Endothelial cell (in vitro differentiated cells): ENCODE measurements around the gene NUDT5. TPM values are rescaled to one million over a fixed set of nuclear protein-coding genes. Genes with fewer than 3 reads are reported as not detected.

Source experiments
- DNase-seq: peaks from one replicate; pipeline ENCODE4 v3.0.0; 2021; ENCODE audit warnings: low spot score
- H3K27ac Mint-ChIP-seq: one replicate; pipeline ENCODE4 v1.8.0; 2021; ENCODE audit warnings: mixed read lengths, inconsistent platforms; ENCODE audit not compliant: unreplicated experiment
- H3K27me3 Mint-ChIP-seq: one replicate; pipeline ENCODE4 v1.8.0; 2021; ENCODE audit warnings: mild to moderate bottlenecking, moderate library complexity, mixed read lengths, inconsistent platforms; ENCODE audit not compliant: unreplicated experiment
- H3K36me3 Mint-ChIP-seq: one replicate; pipeline ENCODE4 v1.8.0; 2021; ENCODE audit warnings: mild to moderate bottlenecking, low read depth, mixed read lengths, inconsistent platforms; ENCODE audit not compliant: unreplicated experiment
- H3K4me1 Mint-ChIP-seq: one replicate; pipeline ENCODE4 v1.8.0; 2021; ENCODE audit warnings: mild to moderate bottlenecking, mixed read lengths, inconsistent platforms; ENCODE audit not compliant: unreplicated experiment
- H3K4me3 Mint-ChIP-seq: one replicate; pipeline ENCODE4 v1.8.0; 2021; ENCODE audit warnings: mild to moderate bottlenecking, mixed read lengths, inconsistent platforms; ENCODE audit not compliant: unreplicated experiment
- H3K9me3 Mint-ChIP-seq: one replicate; pipeline ENCODE4 v1.8.0; 2021; ENCODE audit warnings: mixed read lengths, inconsistent platforms; ENCODE audit not compliant: unreplicated experiment
- CTCF ChIP-seq: fragments of 200-600 bp; sonication (generic); IDR thresholded peaks from one replicate; pipeline ENCODE4 v1.5.0; 2021; ENCODE audit warnings: antibody characterized with exemption; ENCODE audit not compliant: unreplicated experiment
- total RNA-seq: library from RNA; stranded (reverse); fragmentation: NEBNext Ultra II Directional; extraction: Animal tissue kit (Norgen Biotek cat#: 25700); gene quantifications from one replicate; pipeline ENCODE4 v1.2.1, GENCODE V29; 2021; ENCODE audit not compliant: unreplicated experiment

Gene NUDT5
- total RNA-seq, 1 donor from 2014 or later = 61.8 TPM

GRCh38 chr10:12225444-12225843 is 29.8 kb upstream of the NUDT5 start:
- Mint-ChIP-seq H3K27ac (no peak overlapping the region), H3K9me3 (no peaks in the 10 kb centered on the region), H3K4me3 (peak overlapping the region; percentile 80), H3K36me3 (peaks cover 38% of the 10 kb centered on the region), H3K27me3 (no peaks in the 10 kb centered on the region), H3K4me1 (peaks cover 2% of the 10 kb centered on the region)
- no peak for DNase-seq
- TF ChIP-seq CTCF = no peak

DNA sequence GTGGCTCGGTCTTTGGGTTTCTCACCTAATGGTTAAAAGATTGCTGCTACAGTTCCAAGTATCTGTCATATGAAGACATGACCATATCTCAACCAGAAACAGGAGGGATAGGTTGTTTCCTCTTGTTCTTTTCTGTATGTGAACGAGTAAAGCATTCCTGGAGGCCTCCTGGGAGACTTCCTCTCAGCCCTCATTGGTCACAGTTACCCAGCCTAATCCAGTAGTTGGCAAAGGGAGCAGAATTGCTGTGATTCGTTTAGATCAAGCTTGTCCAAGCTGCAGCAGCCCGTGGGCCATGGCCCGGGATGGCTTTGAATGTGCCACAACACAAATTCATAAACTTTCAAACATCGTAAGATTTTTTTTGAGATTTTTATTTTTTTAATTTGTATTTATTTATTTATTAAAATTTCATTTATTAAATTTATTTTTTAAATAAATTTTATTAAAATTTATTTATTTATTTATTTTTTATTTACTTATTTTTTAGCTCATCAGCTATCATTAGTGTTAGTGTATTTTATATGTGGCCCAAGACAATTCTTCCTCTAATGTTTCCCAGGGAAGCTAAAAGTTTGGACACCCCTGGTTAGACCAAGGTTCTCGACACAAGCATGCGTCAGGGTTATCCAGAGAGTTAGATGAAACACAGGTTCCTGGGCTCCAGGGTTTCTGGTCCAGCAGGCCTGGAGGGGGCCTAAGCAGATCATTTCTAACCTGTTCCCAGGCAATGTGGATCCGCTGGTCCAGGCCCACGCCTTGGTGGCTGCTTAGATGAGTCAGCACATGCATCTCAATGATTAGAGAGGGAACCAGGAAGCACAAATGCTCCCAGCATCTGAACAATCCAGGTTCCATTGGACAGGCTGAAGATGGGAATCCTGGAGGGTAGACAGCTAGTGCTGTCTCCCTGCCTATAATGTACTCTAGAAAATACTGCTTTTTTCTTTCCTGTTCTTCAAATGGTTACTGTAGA is 25.9 kb upstream of the NUDT5 start:
- no peak for DNase-seq
- H3K4me3 Mint-ChIP-seq = no peak overlapping the region
- TF ChIP-seq CTCF = no peak
- peak overlapping the region; percentile 42 for H3K27ac Mint-ChIP-seq
- no peaks in the 10 kb centered on the region for H3K9me3 Mint-ChIP-seq
- no peaks in the 10 kb centered on the region for H3K27me3 Mint-ChIP-seq
- peaks cover 44% of the 10 kb centered on the region for H3K36me3 Mint-ChIP-seq
- peaks cover 2% of the 10 kb centered on the region for H3K4me1 Mint-ChIP-seq

DNA sequence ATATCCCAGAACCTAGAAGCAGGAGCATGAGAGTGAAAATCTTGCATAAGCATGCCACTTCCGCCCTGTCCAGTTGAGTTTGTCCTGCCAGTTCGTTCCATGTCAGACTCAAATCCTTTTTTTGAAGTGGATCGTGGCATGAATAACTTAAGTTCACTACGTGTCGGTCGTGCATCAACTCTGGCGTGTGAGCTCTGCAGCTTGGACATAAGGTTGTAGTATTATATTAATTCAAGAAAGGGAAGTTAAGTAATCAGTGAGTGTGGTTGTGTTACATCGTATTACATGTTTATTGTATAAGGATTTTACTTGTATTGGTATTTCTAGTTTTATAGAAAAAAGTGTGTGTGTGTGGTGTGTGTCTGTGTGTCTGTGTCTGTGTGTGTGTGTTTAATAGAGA is 23.3 kb upstream of the NUDT5 start:
- TF ChIP-seq CTCF = no peak
- Mint-ChIP-seq H3K36me3 (peaks cover 30% of the 10 kb centered on the region), H3K4me1 (peaks cover 7% of the 10 kb centered on the region), H3K9me3 (no peaks in the 10 kb centered on the region), H3K27me3 (no peaks in the 10 kb centered on the region), H3K27ac (no peak overlapping the region), H3K4me3 (peak overlapping the region; percentile 38)
- DNase-seq = no peak

DNA sequence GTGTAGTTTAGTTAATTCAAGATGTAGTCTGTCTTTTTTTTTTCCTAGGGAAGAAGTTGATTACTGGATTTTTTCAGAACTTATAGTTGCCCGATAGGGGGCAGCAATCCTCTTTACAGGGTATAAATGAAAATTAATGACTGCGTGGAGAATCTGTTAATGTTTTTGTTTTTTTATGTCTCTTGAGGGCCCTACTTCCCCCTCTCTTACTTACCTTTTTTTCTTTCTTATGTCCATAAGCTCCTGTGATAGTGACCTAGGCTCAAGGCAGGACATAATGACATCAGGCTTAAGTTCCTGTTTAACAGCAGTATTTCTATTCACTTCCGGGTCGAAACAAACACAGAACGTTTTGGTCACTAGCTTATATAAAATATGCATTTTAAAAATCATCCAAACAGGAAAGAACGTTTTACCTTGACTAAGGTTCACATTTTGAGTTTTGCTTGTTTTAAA is 19.1 kb upstream of the NUDT5 start:
- no peak overlapping the region for H3K4me3 Mint-ChIP-seq
- DNase-seq = peak; percentile 34
- H3K4me1 Mint-ChIP-seq = peaks cover 7% of the 10 kb centered on the region
- no peaks in the 10 kb centered on the region for H3K27me3 Mint-ChIP-seq
- H3K27ac Mint-ChIP-seq = peak overlapping the region; percentile 67
- TF ChIP-seq CTCF = peak; percentile 77
- H3K36me3 Mint-ChIP-seq = peaks cover 26% of the 10 kb centered on the region
- no peaks in the 10 kb centered on the region for H3K9me3 Mint-ChIP-seq

DNA sequence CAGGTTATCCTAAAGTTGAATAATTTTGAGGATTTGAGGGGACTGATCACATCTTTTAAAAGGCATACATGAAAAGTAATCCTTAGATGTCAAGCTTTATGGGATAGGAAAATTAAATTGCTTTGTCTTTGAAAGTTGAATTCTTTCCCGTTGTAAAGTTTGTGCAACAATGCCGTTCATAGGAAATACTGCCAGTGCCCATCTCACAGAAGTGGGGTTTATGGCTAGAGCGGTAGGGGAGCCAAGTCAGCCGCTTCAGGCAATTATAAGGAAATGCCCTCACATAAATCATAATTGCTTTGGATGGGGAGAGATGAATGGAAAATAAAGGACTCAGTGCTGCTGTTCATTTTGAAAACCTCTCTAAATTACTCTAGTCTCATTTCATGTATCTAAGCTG is 18.4 kb upstream of the NUDT5 start:
- no peak overlapping the region for H3K4me3 Mint-ChIP-seq
- H3K27me3 Mint-ChIP-seq = no peaks in the 10 kb centered on the region
- no peaks in the 10 kb centered on the region for H3K9me3 Mint-ChIP-seq
- no peak for DNase-seq
- H3K36me3 Mint-ChIP-seq = peaks cover 26% of the 10 kb centered on the region
- no peak overlapping the region for H3K27ac Mint-ChIP-seq
- TF ChIP-seq CTCF = no peak
- peaks cover 7% of the 10 kb centered on the region for H3K4me1 Mint-ChIP-seq
